HG02943 (cell line): ENCODE data around the gene SUV39H1.
"Not testable (repeated sequence)": the region's sequence is repeated elsewhere in the genome, so short reads cannot be mapped to it uniquely, and the experiment has no call there.

Experiments
- ATAC-seq: cut with Tn5 transposase; IDR thresholded peaks from one replicate; pipeline ENCODE4 v1.9.1; 2021; ENCODE audit warnings: mild to moderate bottlenecking, low read depth, moderate library complexity; ENCODE audit not compliant: unreplicated experiment

The SUV39H1 gene

GRCh38 chrX:48685416-48685815 lies 11.1 kb upstream of the SUV39H1 start:
- ATAC-seq, result no peak

- ATAC-seq, result no peak
Measured at GRCh38 chrX:48688531-48689150, 7.9 kb upstream of the SUV39H1 start.

GRCh38 chrX:48689208-48689920 lies 7.2 kb upstream of the SUV39H1 start:
- ATAC-seq, result no peak

DNA sequence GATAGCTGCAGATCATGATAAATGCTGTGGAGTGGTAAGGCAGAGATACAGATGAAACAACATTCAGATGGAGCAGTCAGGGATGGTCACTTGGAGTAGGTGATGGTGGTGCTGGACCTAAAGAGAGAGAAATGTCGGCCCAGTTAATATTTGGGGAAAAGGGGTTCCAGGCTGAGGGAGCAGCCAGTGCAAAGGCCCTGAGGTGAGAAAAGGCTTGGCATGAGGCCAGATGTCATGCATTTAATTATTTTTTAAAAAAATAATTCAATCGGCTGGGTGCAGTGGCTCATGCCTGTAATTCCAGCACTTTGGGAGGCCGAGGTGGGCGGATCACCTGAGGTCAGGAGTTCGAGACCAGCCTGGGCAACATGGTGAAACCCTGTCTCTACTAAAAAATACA lies 4.8 kb upstream of the SUV39H1 start:
- not testable (repeated sequence) for ATAC-seq

DNA sequence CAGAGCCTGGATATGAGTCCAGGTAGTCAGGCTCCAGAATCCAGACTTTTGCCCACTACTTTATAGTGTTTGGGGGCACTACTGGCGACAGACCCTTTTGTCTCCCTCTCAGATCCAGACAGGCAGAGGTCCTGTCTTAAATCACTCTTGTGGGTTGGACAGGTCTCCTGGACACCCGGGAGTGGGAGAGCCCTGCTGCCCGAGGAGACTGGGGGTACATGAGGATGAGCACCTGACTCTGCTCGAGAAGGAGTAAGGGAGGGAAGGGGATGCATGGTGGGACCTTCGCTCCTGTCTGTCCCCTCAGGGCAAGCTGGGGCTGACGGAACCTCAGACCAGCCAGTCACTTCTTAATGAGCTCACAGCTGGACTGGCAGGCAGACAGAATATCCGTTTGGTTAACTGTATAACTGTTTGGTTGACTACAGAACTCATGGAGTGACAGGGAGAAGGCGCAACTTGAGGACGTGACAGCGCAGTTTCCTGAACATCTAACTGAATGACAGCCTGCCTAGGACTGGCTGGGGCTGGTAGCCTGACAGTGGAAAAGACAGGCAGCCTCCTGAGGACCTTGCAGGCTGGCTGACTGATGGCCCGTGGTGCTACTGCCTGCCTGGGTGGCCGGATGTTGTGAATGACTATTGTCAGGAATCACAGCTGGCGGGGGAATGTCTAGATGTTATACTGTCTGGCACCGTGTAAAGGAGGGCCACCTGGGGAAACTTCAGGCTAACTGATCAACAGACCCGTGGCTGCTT lies 1.6 kb upstream of the SUV39H1 start:
- ATAC-seq, result no peak

DNA sequence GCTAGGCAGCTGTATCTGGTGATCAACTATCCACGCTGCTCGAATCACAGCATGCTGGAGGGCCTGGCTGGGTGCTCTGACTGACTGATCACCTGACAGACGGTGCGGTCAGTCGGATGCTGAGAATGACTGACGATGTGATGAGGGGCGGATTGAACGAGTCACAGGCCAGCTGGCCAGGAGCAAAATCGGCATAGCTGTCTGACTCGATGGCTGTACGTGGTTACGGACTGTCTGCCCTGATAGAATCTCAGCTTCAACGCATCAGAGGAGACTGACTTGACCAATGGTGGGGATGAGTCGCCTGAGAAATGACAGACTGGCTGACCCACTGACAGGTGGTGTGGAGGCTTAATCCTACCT lies 1.0 kb upstream of the SUV39H1 start:
- ATAC-seq, result no peak

GRCh38 chrX:48695925-48696300 lies 621 bp upstream of the SUV39H1 start:
- no peak for ATAC-seq

- no peak for ATAC-seq
Measured at GRCh38 chrX:48696909-48697727, 584 bp downstream of the SUV39H1 start.

DNA sequence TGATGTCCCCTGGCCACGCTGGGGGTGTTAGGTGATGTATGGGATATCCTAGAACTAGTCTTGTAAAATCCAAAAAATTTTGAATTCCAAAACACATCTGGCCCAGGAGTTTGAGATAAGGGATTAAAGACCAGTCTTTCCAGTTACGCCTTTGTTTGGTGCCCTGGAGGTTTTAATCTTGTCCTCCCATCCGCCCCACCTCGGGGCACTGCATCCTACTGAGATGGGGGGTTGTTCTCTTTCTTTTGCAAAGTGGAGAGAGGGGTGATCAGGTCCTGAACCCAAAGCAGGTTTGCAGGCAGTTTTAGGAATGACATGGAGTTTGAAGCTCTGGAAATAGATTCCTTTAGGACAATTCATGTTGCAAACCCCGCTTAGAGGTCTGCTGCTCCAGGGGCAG lies 1.8 kb downstream of the SUV39H1 start:
- no peak for ATAC-seq

- no peak for ATAC-seq
Measured at GRCh38 chrX:48700246-48700645, 3.7 kb downstream of the SUV39H1 start.

DNA sequence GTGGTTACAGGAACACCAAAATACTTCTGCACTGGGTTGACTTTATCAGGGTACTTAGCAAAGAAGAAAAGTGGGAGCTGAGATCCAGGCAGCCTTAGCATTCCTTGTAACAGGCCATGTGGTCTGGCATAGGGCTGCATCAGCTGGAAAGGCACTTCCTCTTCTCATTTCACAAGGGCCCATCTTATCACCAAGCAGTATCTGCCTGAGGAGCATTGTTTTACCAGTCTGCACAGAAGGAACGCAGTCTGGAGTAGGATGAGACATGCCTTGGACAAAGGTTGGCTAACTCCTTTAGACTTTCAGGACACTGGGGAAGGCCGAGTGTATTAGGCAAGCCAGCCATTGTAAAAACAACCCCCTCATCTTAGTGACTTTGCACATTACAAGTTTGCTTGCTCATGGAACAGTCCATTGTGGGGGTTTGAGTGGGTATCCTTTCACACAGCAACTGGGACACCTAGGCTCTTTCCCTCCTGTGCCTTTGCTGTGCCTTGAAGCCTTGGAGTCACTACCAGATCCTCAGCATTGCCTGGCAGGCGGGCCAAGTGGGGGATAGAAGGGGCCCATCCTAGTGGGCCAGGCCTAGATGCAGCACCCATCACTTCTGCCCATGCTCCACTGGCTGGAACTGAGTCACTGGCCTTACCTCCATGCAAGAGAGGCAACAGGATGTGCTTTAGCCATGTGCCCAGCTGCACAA lies 4.6 kb downstream of the SUV39H1 start:
- no peak for ATAC-seq

DNA sequence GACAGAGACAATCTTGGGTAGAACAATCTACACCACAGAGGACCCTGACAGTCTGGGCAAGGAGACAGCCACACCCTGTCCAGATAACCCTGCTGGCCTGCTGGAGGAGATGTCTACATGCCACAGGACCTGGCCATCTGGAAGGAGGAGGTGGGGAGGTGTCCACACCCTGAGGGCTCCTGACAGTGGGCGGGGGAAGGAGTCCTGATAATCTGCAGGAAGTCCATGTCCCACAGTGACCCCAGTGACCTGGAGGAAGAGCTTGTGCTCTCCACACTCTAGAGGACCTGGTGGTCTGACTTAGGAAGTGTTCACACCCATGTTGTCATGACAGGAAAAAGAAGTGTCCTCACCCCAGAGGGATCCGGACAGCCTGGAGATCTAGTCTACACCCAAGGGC lies 5.5 kb downstream of the SUV39H1 start:
- ATAC-seq, result no peak

- no peak for ATAC-seq
Measured at GRCh38 chrX:48702716-48703115, 6.2 kb downstream of the SUV39H1 start.

GRCh38 chrX:48703228-48703627 lies 6.7 kb downstream of the SUV39H1 start:
- ATAC-seq, result no peak

DNA sequence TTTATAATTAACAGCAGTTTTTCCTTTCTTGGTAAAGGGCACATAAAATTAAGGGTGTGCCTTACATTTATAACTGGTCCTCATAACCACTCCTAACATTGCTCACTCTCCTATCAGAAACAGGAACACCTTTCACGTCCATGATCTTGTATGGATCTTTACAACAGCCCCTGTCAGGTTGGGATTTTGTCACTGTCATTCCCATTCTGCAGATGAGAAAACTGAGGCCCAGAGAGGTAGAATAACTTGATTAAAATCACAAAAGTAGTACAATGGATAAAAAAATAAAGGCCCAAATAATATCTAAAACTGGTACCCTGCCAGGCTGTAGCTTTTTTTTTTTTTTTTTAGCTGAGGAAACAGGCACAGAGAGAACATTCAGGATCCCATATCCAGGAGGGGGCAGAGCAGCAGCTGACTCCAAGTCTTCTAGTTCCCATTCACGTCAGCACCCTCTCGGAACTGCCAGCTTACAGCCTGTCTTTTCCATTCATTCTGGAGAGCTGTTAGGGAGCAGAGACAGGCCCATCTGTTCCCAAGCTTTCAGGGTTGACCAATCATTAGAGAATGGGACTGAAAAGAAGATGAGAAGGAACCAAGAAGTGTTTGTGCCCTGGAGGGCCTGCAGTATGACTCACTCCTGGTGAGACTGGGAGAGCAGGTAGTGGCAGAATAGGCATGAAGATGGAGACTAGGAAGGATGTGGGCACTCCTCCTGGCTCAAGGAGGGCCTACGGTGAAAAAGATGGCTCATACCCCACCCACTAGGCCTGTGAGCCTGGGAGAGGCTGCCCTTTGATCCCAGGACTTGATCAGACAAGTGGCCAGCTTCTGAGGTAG lies 7.3 kb downstream of the SUV39H1 start:
- no peak for ATAC-seq

DNA sequence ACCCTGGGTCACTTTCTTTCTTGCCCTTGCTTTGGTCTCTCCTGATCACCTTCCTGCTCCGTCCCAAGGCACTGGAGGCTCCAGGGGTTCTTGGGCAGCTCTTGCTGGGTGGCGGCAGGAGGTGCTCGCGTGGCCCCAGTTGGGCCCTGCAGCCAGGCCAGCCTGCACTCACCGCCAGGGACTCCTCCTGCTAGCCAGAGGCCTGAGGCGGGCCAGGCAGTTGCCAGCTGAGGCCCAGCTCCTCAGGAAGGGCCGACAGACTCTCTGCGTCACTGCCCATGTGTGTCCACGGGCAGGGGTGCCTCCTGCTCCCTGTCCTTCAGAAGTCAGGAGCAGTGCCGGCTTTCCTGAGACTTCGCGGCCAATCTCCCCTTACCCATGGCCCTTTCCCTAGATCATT lies 9.3 kb downstream of the SUV39H1 start:
- ATAC-seq, result no peak

DNA sequence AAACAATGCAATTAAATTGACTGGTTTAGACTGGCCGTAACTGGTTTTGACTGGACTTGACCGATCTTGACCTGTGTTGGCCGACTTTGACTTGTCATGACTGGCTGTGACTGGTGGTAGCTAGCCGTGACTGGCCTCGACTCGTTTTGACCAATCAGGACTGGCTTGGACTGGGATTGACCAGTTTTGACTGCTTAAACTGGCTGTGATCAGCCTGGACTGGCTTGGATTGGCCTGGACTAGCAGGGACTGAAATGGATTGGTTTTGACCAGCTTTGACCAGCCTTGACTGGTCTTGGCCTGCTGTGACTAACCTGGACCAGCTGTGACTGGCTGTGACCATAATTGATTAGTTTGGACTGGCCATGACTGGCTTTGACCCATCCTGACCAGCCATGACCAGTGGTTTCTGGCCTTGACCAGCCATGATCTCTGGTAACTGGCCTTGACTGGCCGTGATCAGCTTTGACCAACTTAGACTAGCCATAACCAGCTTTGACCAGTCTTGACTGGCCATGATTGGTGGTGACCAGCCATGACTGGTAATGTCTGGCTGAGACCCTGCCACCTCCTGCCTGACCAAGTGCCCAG lies 13.1 kb downstream of the SUV39H1 start:
- no peak for ATAC-seq

GRCh38 chrX:48711162-48711928 lies 14.8 kb downstream of the SUV39H1 start:
- no peak for ATAC-seq
